MCF 10A (cell line): ENCODE results near the gene DDX31. TPM values are rescaled to one million over a fixed set of nuclear protein-coding genes. Genes with fewer than 3 reads are reported as not detected.

ENCODE experiments used
- BruUV-seq: library from RNA; stranded (reverse); fragments of 400-500 nt; replicated peaks from 2 replicates; lab custom pipeline; 2021; lab: Mats Ljungman, UMichigan
- CTCF ChIA-PET: fragments of 300-600 bp; sonication (Branson Sonifier 250); formaldehyde crosslinking; extraction: SDS; loops from one replicate; lab custom pipeline; 2021; ENCODE audit warnings: antibody characterized with exemption, inconsistent platforms; lab: Yijun Ruan, JAX
- POLR2A ChIA-PET: fragments of 300-600, 350-650 bp; sonication (Branson Sonifier 250); formaldehyde crosslinking; extraction: SDS; loops from one replicate; lab custom pipeline; 2020; ENCODE audit warnings: antibody characterized with exemption, inconsistent platforms; lab: Yijun Ruan, JAX
- DNase-seq: peaks from one replicate; pipeline ENCODE4 v3.0.0-alpha.2; 2018; ENCODE audit not compliant: unreplicated experiment
- H3K27ac Mint-ChIP-seq: one replicate; pipeline ENCODE4 v1.8.0; 2022; ENCODE audit warnings: mild to moderate bottlenecking, low read depth, mixed read lengths; ENCODE audit not compliant: unreplicated experiment
- H3K27me3 Mint-ChIP-seq: one replicate; pipeline ENCODE4 v1.8.0; 2022; ENCODE audit warnings: mixed read lengths; ENCODE audit not compliant: insufficient read depth, unreplicated experiment
- H3K36me3 Mint-ChIP-seq: one replicate; pipeline ENCODE4 v1.8.0; 2022; ENCODE audit warnings: mild to moderate bottlenecking, moderate library complexity, mixed read lengths; ENCODE audit not compliant: insufficient read depth, unreplicated experiment
- H3K4me1 Mint-ChIP-seq: one replicate; pipeline ENCODE4 v1.8.0; 2022; ENCODE audit warnings: mixed read lengths; ENCODE audit not compliant: insufficient read depth, unreplicated experiment
- H3K4me3 Mint-ChIP-seq: one replicate; pipeline ENCODE4 v1.8.0; 2022; ENCODE audit warnings: mild to moderate bottlenecking, moderate library complexity, mixed read lengths; ENCODE audit not compliant: unreplicated experiment
- H3K9me3 Mint-ChIP-seq: one replicate; pipeline ENCODE4 v1.8.0; 2022; ENCODE audit warnings: mixed read lengths; ENCODE audit not compliant: unreplicated experiment
- intact Hi-C: fragments of 100-400 bp; cut with micrococcal nuclease; formaldehyde crosslinking; loops from 2 replicates; pipeline ENCODE4 v1.14.1; 2022
- total RNA-seq: library from RNA; stranded (reverse); gene quantifications from 2 replicates; pipeline ENCODE4 v1.2.3, GENCODE V29; 2022
- TF ChIP-seq, protein P1 (sequence below): fragments of 200-600 bp; IDR thresholded peaks from one replicate; pipeline ENCODE4 v1.8.0; 2022; ENCODE audit warnings: antibody characterized with exemption, mild to moderate bottlenecking; ENCODE audit not compliant: unreplicated experiment

DDX31 gene
- total RNA-seq, 1 experiment from 2014 or later: 28.8 TPM

DNA sequence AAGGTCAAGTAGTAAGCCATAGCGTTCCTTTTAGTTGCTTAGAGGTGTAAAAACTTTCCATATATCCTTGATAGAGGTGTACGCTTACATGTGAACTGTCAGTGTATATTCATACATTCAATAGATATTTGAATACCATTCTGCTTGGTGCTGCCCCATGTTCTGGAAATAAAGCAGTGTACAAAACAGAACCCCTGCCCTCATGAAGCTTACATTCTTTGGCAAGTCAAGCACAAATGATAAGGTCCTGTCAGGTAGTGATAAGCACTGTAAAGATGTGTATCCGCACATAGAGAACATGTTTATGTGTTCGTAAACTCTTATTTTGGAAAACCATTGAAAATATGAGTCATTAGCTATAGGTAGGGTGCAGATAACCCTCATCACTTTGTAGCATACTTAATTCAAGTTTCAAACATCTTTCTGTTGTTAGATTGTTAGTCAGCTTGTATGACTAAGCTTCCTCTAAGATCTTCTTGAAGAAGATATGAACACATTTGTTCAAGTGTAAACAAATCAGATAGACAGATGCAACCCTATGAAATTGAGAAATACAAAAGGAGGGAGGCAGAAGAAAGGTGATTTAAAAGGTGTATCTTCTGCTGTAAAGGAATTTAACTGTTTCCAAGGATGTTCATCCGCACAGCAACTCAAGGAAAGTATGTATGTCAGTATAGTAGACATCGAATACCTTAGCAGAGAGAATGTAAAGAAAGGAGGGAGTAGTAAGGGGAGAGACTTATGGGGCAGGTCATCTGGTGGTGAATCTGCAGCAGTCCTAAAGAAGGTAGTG, 2.0 kb upstream of the DDX31 start:
- H3K36me3 Mint-ChIP-seq: no peaks in the 10 kb centered on the region
- POLR2A ChIA-PET: interaction anchor here (0.6 to 3.9 kb wide), 8 partner anchors 8 to 272 kb away, joined by 3 to 21 read pairs (median 4); no protein-coding TSS in a partner anchor
- H3K4me1 Mint-ChIP-seq: peaks cover 22% of the 10 kb centered on the region
- H3K9me3 Mint-ChIP-seq: peaks cover 8% of the 10 kb centered on the region
- CTCF ChIA-PET: interaction anchor here (0.6 to 1.0 kb wide), 4 partner anchors 21 to 1171 kb away, joined by 3 read pairs; no protein-coding TSS in a partner anchor
- TF ChIP-seq, protein P1, sequence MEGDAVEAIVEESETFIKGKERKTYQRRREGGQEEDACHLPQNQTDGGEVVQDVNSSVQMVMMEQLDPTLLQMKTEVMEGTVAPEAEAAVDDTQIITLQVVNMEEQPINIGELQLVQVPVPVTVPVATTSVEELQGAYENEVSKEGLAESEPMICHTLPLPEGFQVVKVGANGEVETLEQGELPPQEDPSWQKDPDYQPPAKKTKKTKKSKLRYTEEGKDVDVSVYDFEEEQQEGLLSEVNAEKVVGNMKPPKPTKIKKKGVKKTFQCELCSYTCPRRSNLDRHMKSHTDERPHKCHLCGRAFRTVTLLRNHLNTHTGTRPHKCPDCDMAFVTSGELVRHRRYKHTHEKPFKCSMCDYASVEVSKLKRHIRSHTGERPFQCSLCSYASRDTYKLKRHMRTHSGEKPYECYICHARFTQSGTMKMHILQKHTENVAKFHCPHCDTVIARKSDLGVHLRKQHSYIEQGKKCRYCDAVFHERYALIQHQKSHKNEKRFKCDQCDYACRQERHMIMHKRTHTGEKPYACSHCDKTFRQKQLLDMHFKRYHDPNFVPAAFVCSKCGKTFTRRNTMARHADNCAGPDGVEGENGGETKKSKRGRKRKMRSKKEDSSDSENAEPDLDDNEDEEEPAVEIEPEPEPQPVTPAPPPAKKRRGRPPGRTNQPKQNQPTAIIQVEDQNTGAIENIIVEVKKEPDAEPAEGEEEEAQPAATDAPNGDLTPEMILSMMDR: no peak
- H3K4me3 Mint-ChIP-seq: peak overlapping the region; percentile 95
- peak; percentile 10 for DNase-seq
- intact Hi-C loops: loop anchor here (5.0 kb wide), 1 partner anchor 130 kb away; no protein-coding TSS in a partner anchor
- BruUV-seq: TSS peak; percentile 32
- H3K27ac Mint-ChIP-seq: peak overlapping the region; percentile 39
- H3K27me3 Mint-ChIP-seq: no peaks in the 10 kb centered on the region

DNA sequence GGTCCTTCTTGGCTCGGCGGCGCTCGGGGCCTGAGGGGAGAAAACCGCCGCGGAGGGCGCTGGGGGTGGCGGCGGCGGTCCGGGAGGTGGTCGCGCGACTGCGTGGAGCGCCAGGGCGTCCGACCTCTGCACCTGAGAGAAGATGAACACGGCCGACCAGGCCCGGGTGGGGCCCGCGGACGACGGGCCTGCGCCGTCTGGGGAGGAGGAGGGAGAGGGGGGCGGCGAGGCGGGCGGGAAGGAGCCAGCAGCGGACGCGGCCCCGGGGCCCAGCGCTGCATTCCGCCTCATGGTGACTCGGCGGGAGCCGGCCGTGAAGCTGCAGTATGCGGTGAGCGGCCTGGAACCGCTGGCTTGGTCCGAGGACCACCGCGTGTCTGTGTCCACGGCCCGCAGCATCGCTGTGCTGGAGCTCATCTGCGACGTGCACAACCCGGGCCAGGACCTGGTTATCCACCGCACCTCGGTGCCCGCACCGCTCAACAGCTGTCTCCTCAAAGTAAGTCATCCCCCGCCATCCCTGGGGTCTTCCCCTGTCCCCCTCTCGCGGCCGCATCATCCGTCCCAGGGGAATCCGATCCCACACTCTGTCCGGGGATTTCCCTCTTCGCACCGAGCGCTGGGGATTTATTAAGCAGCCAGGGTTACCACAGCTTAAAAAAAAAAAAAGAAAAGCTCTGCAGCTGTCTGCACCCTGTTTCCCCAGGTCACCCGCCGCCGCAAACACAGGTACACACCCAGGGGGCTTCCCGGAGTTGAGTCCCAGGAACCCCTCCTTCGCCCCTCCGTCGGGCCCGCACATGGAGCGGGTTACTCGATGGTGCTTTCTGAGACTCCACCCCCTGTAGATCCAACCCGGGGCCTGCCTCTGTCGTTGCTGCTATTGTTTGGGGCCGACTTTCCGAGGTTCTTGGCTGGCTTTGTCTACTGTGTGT, 941 bp upstream of the DDX31 start, which contains the start of gene GTF3C4:
Gene GTF3C4, plus strand, starts transcription at position 8 of the 935 bp plus-strand sequence. Its CDS starts 135 bp downstream, at position 143.
- H3K36me3 Mint-ChIP-seq: no peaks in the 10 kb centered on the region
- intact Hi-C loops: loop anchor here (5.0 kb wide), 1 partner anchor 132 kb away; no protein-coding TSS in a partner anchor
- H3K4me3 Mint-ChIP-seq: peak within 1 kb of the TSS; percentile 95
- no TSS peak for BruUV-seq
- ChIA-PET POLR2A (interaction anchor here (0.5 to 3.9 kb wide), 19 partner anchors 9 to 685 kb away, joined by 3 to 21 read pairs (median 5); partner anchors contain the start of genes AK8 and SETX), CTCF (interaction anchor here (0.7 to 1.0 kb wide), 3 partner anchors 20 to 1418 kb away, joined by 3 to 4 read pairs (median 3); no protein-coding TSS in a partner anchor)
- DNase-seq: peak; percentile 25
- TF ChIP-seq, protein P1: no peak
- peaks cover 8% of the 10 kb centered on the region for H3K9me3 Mint-ChIP-seq
- no peaks in the 10 kb centered on the region for H3K27me3 Mint-ChIP-seq
- peaks cover 22% of the 10 kb centered on the region for H3K4me1 Mint-ChIP-seq
- peak within 1 kb of the TSS; percentile 91 for H3K27ac Mint-ChIP-seq

DNA sequence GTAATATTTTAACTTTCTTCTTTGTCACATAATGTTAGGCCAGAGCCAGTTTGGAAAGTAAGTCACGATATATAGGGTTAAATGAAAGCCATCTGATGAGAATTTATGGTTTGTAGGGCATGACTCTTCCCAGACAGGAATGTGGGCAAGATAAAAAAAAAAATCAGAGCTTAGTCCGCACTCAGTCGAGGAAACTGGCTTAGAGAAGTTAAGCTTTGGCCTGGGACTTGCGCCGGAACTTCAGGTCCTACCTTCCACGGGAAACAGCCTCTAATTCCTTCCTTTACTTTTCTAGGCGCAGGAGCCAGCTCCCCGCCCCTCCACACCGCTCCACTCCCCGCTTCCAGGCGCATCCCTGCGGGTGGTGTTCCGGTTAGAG, 475 bp downstream of the DDX31 start:
- ChIA-PET CTCF (interaction anchor here (0.5 to 1.0 kb wide), 3 partner anchors 15 to 353 kb away, joined by 3 read pairs; no protein-coding TSS in a partner anchor), POLR2A (interaction anchor here (0.5 to 3.9 kb wide), 18 partner anchors 11 to 361 kb away, joined by 3 to 21 read pairs (median 5); partner anchors contain the start of gene SETX)
- TSS peak; percentile 59 for BruUV-seq

More for the DNA sequence above, 475 bp downstream of the DDX31 start:
- H3K27me3 Mint-ChIP-seq: no peaks in the 10 kb centered on the region
- peak overlapping the region; percentile 95 for H3K4me3 Mint-ChIP-seq
- peaks cover 8% of the 10 kb centered on the region for H3K9me3 Mint-ChIP-seq
- intact Hi-C loops: no loop called here
- TF ChIP-seq, protein P1: no peak
- H3K27ac Mint-ChIP-seq: peak overlapping the region; percentile 91
- peak; percentile 77 for DNase-seq
- H3K36me3 Mint-ChIP-seq: no peaks in the 10 kb centered on the region
- H3K4me1 Mint-ChIP-seq: peaks cover 22% of the 10 kb centered on the region
